Esophagus muscularis mucosa (tissue), 4 donors: Measurements from ENCODE around the gene GALNT7.

Experiments
- EP300 ChIP-seq: sonication (generic); formaldehyde crosslinking; IDR thresholded peaks from one replicate; pipeline ENCODE4 v1.6.1; 2017; ENCODE audit warnings: antibody characterized with exemption
- POLR2A ChIP-seq: fragments of 450-650 bp; IDR thresholded peaks from one replicate; pipeline ENCODE4 v1.6.1; 2017; ENCODE audit warnings: antibody characterized with exemption, moderate library complexity, mild to moderate bottlenecking, low read depth
- POLR2AphosphoS5 ChIP-seq, 2 donors: sonication (generic); formaldehyde crosslinking; IDR thresholded peaks; one replicate each; pipeline ENCODE4 v1.6.1; 2017; ENCODE audit warnings: antibody characterized with exemption in 2 of 2
- TF ChIP-seq, protein P1 (sequence below), 3 experiments: fragments of 200-600 bp in 2 of 3; fragments of 450-650 bp in 1 of 3; sonication (generic) in 2 of 3; IDR thresholded peaks; one replicate each; pipeline ENCODE4 v1.5.1; 2017 to 2019; ENCODE audit warnings: antibody characterized with exemption in 3 of 3, mild to moderate bottlenecking in 2 of 3, moderate library complexity in 1 of 3

DNA sequence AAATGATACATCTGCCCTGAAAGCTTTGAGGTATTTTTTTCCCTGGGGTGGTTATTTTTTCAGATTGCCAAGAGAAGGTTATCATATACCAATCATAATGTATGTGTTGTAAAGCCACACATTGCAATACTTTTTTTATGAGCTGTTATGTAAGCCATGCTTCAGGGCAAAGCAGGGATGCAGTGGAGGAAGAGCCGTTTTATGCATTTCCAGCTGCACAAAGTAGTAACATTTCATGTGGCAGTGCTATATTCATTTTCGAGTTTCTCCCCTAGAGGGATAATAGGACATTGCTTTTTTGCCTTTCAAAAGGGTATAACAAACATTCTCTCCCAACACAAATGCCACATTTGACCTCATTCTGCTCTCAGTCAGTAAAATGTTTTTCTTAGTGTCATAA is 68.5 kb downstream of the GALNT7 start:
- TF ChIP-seq, protein P1, sequence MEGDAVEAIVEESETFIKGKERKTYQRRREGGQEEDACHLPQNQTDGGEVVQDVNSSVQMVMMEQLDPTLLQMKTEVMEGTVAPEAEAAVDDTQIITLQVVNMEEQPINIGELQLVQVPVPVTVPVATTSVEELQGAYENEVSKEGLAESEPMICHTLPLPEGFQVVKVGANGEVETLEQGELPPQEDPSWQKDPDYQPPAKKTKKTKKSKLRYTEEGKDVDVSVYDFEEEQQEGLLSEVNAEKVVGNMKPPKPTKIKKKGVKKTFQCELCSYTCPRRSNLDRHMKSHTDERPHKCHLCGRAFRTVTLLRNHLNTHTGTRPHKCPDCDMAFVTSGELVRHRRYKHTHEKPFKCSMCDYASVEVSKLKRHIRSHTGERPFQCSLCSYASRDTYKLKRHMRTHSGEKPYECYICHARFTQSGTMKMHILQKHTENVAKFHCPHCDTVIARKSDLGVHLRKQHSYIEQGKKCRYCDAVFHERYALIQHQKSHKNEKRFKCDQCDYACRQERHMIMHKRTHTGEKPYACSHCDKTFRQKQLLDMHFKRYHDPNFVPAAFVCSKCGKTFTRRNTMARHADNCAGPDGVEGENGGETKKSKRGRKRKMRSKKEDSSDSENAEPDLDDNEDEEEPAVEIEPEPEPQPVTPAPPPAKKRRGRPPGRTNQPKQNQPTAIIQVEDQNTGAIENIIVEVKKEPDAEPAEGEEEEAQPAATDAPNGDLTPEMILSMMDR (IDR thresholded peaks at IDR 0.05), result peak in 1 of 3 experiments; percentile 8
- TF ChIP-seq POLR2AphosphoS5 (IDR thresholded peaks at IDR 0.05) (no peak), POLR2A (no peak), EP300 (no peak)
